Measurements from ENCODE around the gene ZBTB3. TPM values are rescaled to one million over a fixed set of nuclear protein-coding genes. Genes with fewer than 3 reads are reported as not detected.

Gene ZBTB3
- total RNA-seq, 1 donor from 2014 or later: 11.2 TPM

GRCh38 chr11:62716206-62716605 lies 37.8 kb downstream of the ZBTB3 start:
- H3K79me2 ChIP-seq (ENCODE audit: insufficient read depth, low read length): peaks cover 69% of the 10 kb centered on the region
- peaks cover 86% of the 10 kb centered on the region for H3K36me3 ChIP-seq (ENCODE audit: insufficient read depth, low read length)
- Mint-ChIP-seq H3K4me3 (ENCODE audit: unreplicated experiment) (no peak overlapping the region), H3K9me3 (ENCODE audit: unreplicated experiment) (no peaks in the 10 kb centered on the region), H3K36me3 (ENCODE audit: low read depth, unreplicated experiment) (peaks cover 33% of the 10 kb centered on the region), H3K27ac (ENCODE audit: unreplicated experiment) (no peak overlapping the region), H3K4me1 (ENCODE audit: low read depth, unreplicated experiment) (peaks cover 18% of the 10 kb centered on the region), H3K27me3 (ENCODE audit: low read depth, unreplicated experiment) (no peaks in the 10 kb centered on the region)
- H2AFZ ChIP-seq (ENCODE audit: low read depth, low read length): no peak overlapping the region
- DNase-seq (ENCODE audit: low read depth) (no peak), FAIRE-seq (no peak)
- no peak overlapping the region for H3K9ac ChIP-seq (ENCODE audit: low read length)
- no peaks in the 10 kb centered on the region for H3K27me3 ChIP-seq (ENCODE audit: insufficient read depth, low read length)
- H4K20me1 ChIP-seq (ENCODE audit: insufficient read depth, low read length): peaks cover 31% of the 10 kb centered on the region
- no peaks in the 10 kb centered on the region for H3K9me3 ChIP-seq (ENCODE audit: insufficient read depth, low read depth, low read length)
- H3K4me2 ChIP-seq (ENCODE audit: low read length): no peak overlapping the region
- no peaks in the 10 kb centered on the region for H3K4me1 ChIP-seq (ENCODE audit: insufficient read depth, low read length)
- no peak overlapping the region for H3K27ac ChIP-seq (ENCODE audit: low read depth, low read length)
- TF ChIP-seq EZH2 (IDR thresholded peaks at IDR 0.05; ENCODE audit: insufficient read depth, low read length) (no peak), CTCF (IDR thresholded peaks at IDR 0.05; ENCODE audit: insufficient read depth, low read depth, low read length) (no peak)
- H3K4me3 ChIP-seq (ENCODE audit: insufficient read depth, low read depth, low read length): no peak overlapping the region

- peaks cover 86% of the 10 kb centered on the region for H3K36me3 ChIP-seq (ENCODE audit: insufficient read depth, low read length)
- H3K27me3 Mint-ChIP-seq (ENCODE audit: low read depth, unreplicated experiment): no peaks in the 10 kb centered on the region
- TF ChIP-seq EZH2 (IDR thresholded peaks at IDR 0.05; ENCODE audit: insufficient read depth, low read length): no peak
- TF ChIP-seq CTCF (IDR thresholded peaks at IDR 0.05; ENCODE audit: insufficient read depth, low read depth, low read length): no peak
- H3K4me3 ChIP-seq (ENCODE audit: insufficient read depth, low read depth, low read length): no peak overlapping the region
- H3K9me3 Mint-ChIP-seq (ENCODE audit: unreplicated experiment): no peaks in the 10 kb centered on the region
- H3K27ac ChIP-seq (ENCODE audit: low read depth, low read length): no peak overlapping the region
- H3K4me3 Mint-ChIP-seq (ENCODE audit: unreplicated experiment): no peak overlapping the region
- peaks cover 18% of the 10 kb centered on the region for H3K4me1 Mint-ChIP-seq (ENCODE audit: low read depth, unreplicated experiment)
- H3K36me3 Mint-ChIP-seq (ENCODE audit: low read depth, unreplicated experiment): peaks cover 32% of the 10 kb centered on the region
- peaks cover 64% of the 10 kb centered on the region for H3K79me2 ChIP-seq (ENCODE audit: insufficient read depth, low read length)
- peaks cover 29% of the 10 kb centered on the region for H4K20me1 ChIP-seq (ENCODE audit: insufficient read depth, low read length)
- H3K9me3 ChIP-seq (ENCODE audit: insufficient read depth, low read depth, low read length): no peaks in the 10 kb centered on the region
- no peak for DNase-seq (ENCODE audit: low read depth)
- no peaks in the 10 kb centered on the region for H3K4me1 ChIP-seq (ENCODE audit: insufficient read depth, low read length)
- no peak overlapping the region for H3K9ac ChIP-seq (ENCODE audit: low read length)
- no peaks in the 10 kb centered on the region for H3K27me3 ChIP-seq (ENCODE audit: insufficient read depth, low read length)
- no peak overlapping the region for H3K4me2 ChIP-seq (ENCODE audit: low read length)
- no peak for FAIRE-seq
- no peak overlapping the region for H2AFZ ChIP-seq (ENCODE audit: low read depth, low read length)
- H3K27ac Mint-ChIP-seq (ENCODE audit: unreplicated experiment): peak overlapping the region; percentile 27
These were observed 38.5 kb downstream of the ZBTB3 start for GRCh38 chr11:62715150-62716130.

GRCh38 chr11:62713343-62713742 lies 40.6 kb downstream of the ZBTB3 start:
- peaks cover 32% of the 10 kb centered on the region for H3K36me3 Mint-ChIP-seq (ENCODE audit: low read depth, unreplicated experiment)
- no peak for FAIRE-seq
- H3K36me3 ChIP-seq (ENCODE audit: insufficient read depth, low read length): peaks cover 71% of the 10 kb centered on the region

More at GRCh38 chr11:62713343-62713742, 40.6 kb downstream of the ZBTB3 start:
- Mint-ChIP-seq H3K4me1 (ENCODE audit: low read depth, unreplicated experiment) (peaks cover 26% of the 10 kb centered on the region), H3K9me3 (ENCODE audit: unreplicated experiment) (no peaks in the 10 kb centered on the region), H3K27me3 (ENCODE audit: low read depth, unreplicated experiment) (no peaks in the 10 kb centered on the region), H3K4me3 (ENCODE audit: unreplicated experiment) (peak overlapping the region; percentile 31), H3K27ac (ENCODE audit: unreplicated experiment) (peak overlapping the region; percentile 70)
- H4K20me1 ChIP-seq (ENCODE audit: insufficient read depth, low read length): peaks cover 20% of the 10 kb centered on the region
- no peak overlapping the region for H3K4me3 ChIP-seq (ENCODE audit: insufficient read depth, low read depth, low read length)
- H3K9me3 ChIP-seq (ENCODE audit: insufficient read depth, low read depth, low read length): no peaks in the 10 kb centered on the region
- peaks cover 47% of the 10 kb centered on the region for H3K79me2 ChIP-seq (ENCODE audit: insufficient read depth, low read length)
- no peak for TF ChIP-seq CTCF (IDR thresholded peaks at IDR 0.05; ENCODE audit: insufficient read depth, low read depth, low read length)
- TF ChIP-seq EZH2 (IDR thresholded peaks at IDR 0.05; ENCODE audit: insufficient read depth, low read length): no peak
- no peak overlapping the region for H3K4me2 ChIP-seq (ENCODE audit: low read length)
- no peak for DNase-seq (ENCODE audit: low read depth)
- H3K4me1 ChIP-seq (ENCODE audit: insufficient read depth, low read length): peaks cover 16% of the 10 kb centered on the region
- no peak overlapping the region for H2AFZ ChIP-seq (ENCODE audit: low read depth, low read length)
- H3K27ac ChIP-seq (ENCODE audit: low read depth, low read length): no peak overlapping the region
- no peak overlapping the region for H3K9ac ChIP-seq (ENCODE audit: low read length)
- no peaks in the 10 kb centered on the region for H3K27me3 ChIP-seq (ENCODE audit: insufficient read depth, low read length)
